ENCODE results near the gene F2RL2.

F2RL2 gene

GRCh38 chr5:76641514-76642120 lies 18.4 kb upstream of the F2RL2 start:
- DNase-seq (peak; percentile 68), ATAC-seq (peak; percentile 61)
- no peak overlapping the region for H3K27ac Mint-ChIP-seq
- H3K36me3 Mint-ChIP-seq (ENCODE audit: low read depth): peaks cover 32% of the 10 kb centered on the region
- peaks cover 3% of the 10 kb centered on the region for H3K4me1 Mint-ChIP-seq
- no peaks in the 10 kb centered on the region for H3K27me3 Mint-ChIP-seq
- no peaks in the 10 kb centered on the region for H3K9me3 Mint-ChIP-seq
- no peak overlapping the region for H3K4me3 Mint-ChIP-seq

GRCh38 chr5:76638479-76638878 lies 15.3 kb upstream of the F2RL2 start:
- Mint-ChIP-seq H3K36me3 (ENCODE audit: low read depth) (peaks cover 17% of the 10 kb centered on the region), H3K9me3 (no peaks in the 10 kb centered on the region), H3K27me3 (no peaks in the 10 kb centered on the region), H3K4me3 (no peak overlapping the region), H3K27ac (no peak overlapping the region), H3K4me1 (peaks cover 3% of the 10 kb centered on the region)
- DNase-seq: no peak
- no peak for ATAC-seq

- DNase-seq: no peak
- Mint-ChIP-seq H3K27ac (no peak overlapping the region), H3K4me1 (peaks cover 3% of the 10 kb centered on the region), H3K9me3 (no peaks in the 10 kb centered on the region), H3K36me3 (ENCODE audit: low read depth) (peaks cover 17% of the 10 kb centered on the region), H3K27me3 (no peaks in the 10 kb centered on the region), H3K4me3 (no peak overlapping the region)
- ATAC-seq: no peak
Measured at GRCh38 chr5:76637490-76637889, 14.3 kb upstream of the F2RL2 start.

- Mint-ChIP-seq H3K4me1 (peaks cover 3% of the 10 kb centered on the region), H3K36me3 (ENCODE audit: low read depth) (peaks cover 10% of the 10 kb centered on the region), H3K9me3 (no peaks in the 10 kb centered on the region), H3K4me3 (no peak overlapping the region), H3K27ac (no peak overlapping the region), H3K27me3 (no peaks in the 10 kb centered on the region)
- ATAC-seq (no peak), DNase-seq (no peak)
Measured at GRCh38 chr5:76634661-76635060, 11.5 kb upstream of the F2RL2 start.

- DNase-seq (no peak), ATAC-seq (no peak)
- Mint-ChIP-seq H3K4me3 (no peak overlapping the region), H3K27ac (no peak overlapping the region), H3K9me3 (no peaks in the 10 kb centered on the region), H3K4me1 (peaks cover 19% of the 10 kb centered on the region), H3K27me3 (no peaks in the 10 kb centered on the region), H3K36me3 (ENCODE audit: low read depth) (peaks cover 4% of the 10 kb centered on the region)
Measured at GRCh38 chr5:76626738-76627137, 3.5 kb upstream of the F2RL2 start.

GRCh38 chr5:76625087-76625815 lies 2.0 kb upstream of the F2RL2 start:
- Mint-ChIP-seq H3K27me3 (no peaks in the 10 kb centered on the region), H3K4me1 (peaks cover 19% of the 10 kb centered on the region), H3K9me3 (no peaks in the 10 kb centered on the region), H3K4me3 (no peak overlapping the region), H3K27ac (no peak overlapping the region), H3K36me3 (ENCODE audit: low read depth) (peaks cover 4% of the 10 kb centered on the region)
- ATAC-seq: no peak
- DNase-seq: no peak

GRCh38 chr5:76622076-76622475 lies 1.1 kb downstream of the F2RL2 start:
- ATAC-seq (no peak), DNase-seq (no peak)
- Mint-ChIP-seq H3K27ac (no peak overlapping the region), H3K36me3 (ENCODE audit: low read depth) (no peaks in the 10 kb centered on the region), H3K4me3 (no peak overlapping the region), H3K9me3 (no peaks in the 10 kb centered on the region), H3K4me1 (peaks cover 18% of the 10 kb centered on the region), H3K27me3 (no peaks in the 10 kb centered on the region)

GRCh38 chr5:76620166-76620565 lies 3.0 kb downstream of the F2RL2 start:
- no peak overlapping the region for H3K27ac Mint-ChIP-seq

GRCh38 chr5:76617675-76618074 lies 5.5 kb downstream of the F2RL2 start:
- ATAC-seq (no peak), DNase-seq (no peak)
- Mint-ChIP-seq H3K36me3 (ENCODE audit: low read depth) (peaks cover 5% of the 10 kb centered on the region), H3K27me3 (no peaks in the 10 kb centered on the region), H3K4me3 (no peak overlapping the region), H3K4me1 (peaks cover 1% of the 10 kb centered on the region), H3K27ac (no peak overlapping the region), H3K9me3 (no peaks in the 10 kb centered on the region)

More at GRCh38 chr5:76620166-76620565, 3.0 kb downstream of the F2RL2 start:
- H3K27me3 Mint-ChIP-seq: no peaks in the 10 kb centered on the region
- no peaks in the 10 kb centered on the region for H3K9me3 Mint-ChIP-seq
- H3K4me3 Mint-ChIP-seq: no peak overlapping the region
- DNase-seq (no peak), ATAC-seq (no peak)
- H3K4me1 Mint-ChIP-seq: peaks cover 6% of the 10 kb centered on the region
- H3K36me3 Mint-ChIP-seq (ENCODE audit: low read depth): peaks cover under 1% of the 10 kb centered on the region

GRCh38 chr5:76617229-76617628 lies 6.0 kb downstream of the F2RL2 start:
- Mint-ChIP-seq H3K27me3 (no peaks in the 10 kb centered on the region), H3K9me3 (no peaks in the 10 kb centered on the region), H3K4me3 (no peak overlapping the region), H3K27ac (no peak overlapping the region), H3K36me3 (ENCODE audit: low read depth) (peaks cover 5% of the 10 kb centered on the region), H3K4me1 (no peaks in the 10 kb centered on the region)
- DNase-seq: no peak
- ATAC-seq: no peak

- H3K27ac Mint-ChIP-seq: no peak overlapping the region
Measured at GRCh38 chr5:76616206-76616605, 7.0 kb downstream of the F2RL2 start.

GRCh38 chr5:76615759-76616158 lies 7.4 kb downstream of the F2RL2 start:
- peaks cover 14% of the 10 kb centered on the region for H3K36me3 Mint-ChIP-seq (ENCODE audit: low read depth)

More at GRCh38 chr5:76616206-76616605, 7.0 kb downstream of the F2RL2 start:
- DNase-seq (no peak), ATAC-seq (no peak)
- Mint-ChIP-seq H3K4me1 (no peaks in the 10 kb centered on the region), H3K27me3 (no peaks in the 10 kb centered on the region), H3K36me3 (ENCODE audit: low read depth) (peaks cover 12% of the 10 kb centered on the region), H3K9me3 (no peaks in the 10 kb centered on the region), H3K4me3 (no peak overlapping the region)

GRCh38 chr5:76612942-76613341 lies 10.3 kb downstream of the F2RL2 start:
- H3K4me3 Mint-ChIP-seq: no peak overlapping the region
- no peak for DNase-seq
- no peak overlapping the region for H3K27ac Mint-ChIP-seq
- peaks cover 14% of the 10 kb centered on the region for H3K36me3 Mint-ChIP-seq (ENCODE audit: low read depth)
- no peak for ATAC-seq
- no peaks in the 10 kb centered on the region for H3K9me3 Mint-ChIP-seq
- H3K4me1 Mint-ChIP-seq: peaks cover 12% of the 10 kb centered on the region
- no peaks in the 10 kb centered on the region for H3K27me3 Mint-ChIP-seq

More at GRCh38 chr5:76615759-76616158, 7.4 kb downstream of the F2RL2 start:
- H3K27ac Mint-ChIP-seq: no peak overlapping the region
- DNase-seq (no peak), ATAC-seq (no peak)
- H3K9me3 Mint-ChIP-seq: no peaks in the 10 kb centered on the region
- no peak overlapping the region for H3K4me3 Mint-ChIP-seq
- no peaks in the 10 kb centered on the region for H3K27me3 Mint-ChIP-seq
- no peaks in the 10 kb centered on the region for H3K4me1 Mint-ChIP-seq

- H3K27ac Mint-ChIP-seq: no peak overlapping the region
Measured at GRCh38 chr5:76610196-76610595, 13.0 kb downstream of the F2RL2 start.

GRCh38 chr5:76608833-76609232 lies 14.4 kb downstream of the F2RL2 start:
- DNase-seq: no peak
- ATAC-seq: no peak
- peaks cover 20% of the 10 kb centered on the region for H3K36me3 Mint-ChIP-seq (ENCODE audit: low read depth)
- no peak overlapping the region for H3K27ac Mint-ChIP-seq
- H3K4me3 Mint-ChIP-seq: no peak overlapping the region
- no peaks in the 10 kb centered on the region for H3K27me3 Mint-ChIP-seq
- no peaks in the 10 kb centered on the region for H3K9me3 Mint-ChIP-seq
- peaks cover 16% of the 10 kb centered on the region for H3K4me1 Mint-ChIP-seq

More at GRCh38 chr5:76610196-76610595, 13.0 kb downstream of the F2RL2 start:
- H3K9me3 Mint-ChIP-seq: no peaks in the 10 kb centered on the region
- ATAC-seq (no peak), DNase-seq (no peak)
- peaks cover 16% of the 10 kb centered on the region for H3K36me3 Mint-ChIP-seq (ENCODE audit: low read depth)
- peaks cover 16% of the 10 kb centered on the region for H3K4me1 Mint-ChIP-seq
- H3K4me3 Mint-ChIP-seq: no peak overlapping the region
- no peaks in the 10 kb centered on the region for H3K27me3 Mint-ChIP-seq

Measured in activated naive CD8-positive, alpha-beta T cell treated with anti-CD3 and anti-CD28 coated beads, Interleukin-2, amount 50 U/mL, for 24 hours (primary cell).